ENCODE data around the gene PFDN4.

DNA sequence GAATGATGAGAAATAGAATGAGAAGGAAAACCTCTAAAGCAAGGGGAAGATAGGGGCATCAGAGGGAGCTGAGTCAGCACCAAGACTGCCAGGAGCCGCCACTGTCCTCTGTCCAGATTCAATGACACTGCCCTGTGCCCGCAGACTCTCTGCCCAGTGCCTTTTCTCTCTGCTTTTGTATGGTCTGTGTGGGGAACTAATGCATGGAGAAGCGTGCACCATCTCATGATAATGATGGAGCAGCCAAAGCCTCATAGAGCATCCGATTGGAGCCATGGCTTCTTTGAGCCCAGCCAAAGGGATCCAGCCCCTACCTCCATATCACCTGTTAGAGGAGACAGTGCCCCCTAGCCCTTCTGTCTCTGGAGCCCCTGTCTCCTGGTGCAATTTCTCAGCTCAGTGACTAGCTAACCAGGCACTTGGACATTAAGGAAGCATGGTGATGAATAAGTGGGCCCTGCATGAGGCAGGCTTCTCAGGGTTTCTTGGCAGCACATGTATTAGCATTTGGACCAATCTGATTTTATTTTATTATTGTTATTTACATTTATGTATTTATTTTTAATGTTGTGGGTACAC is 6.5 kb upstream of the PFDN4 start:
- TF ChIP-seq POLR2A (IDR thresholded peaks at IDR 0.05) (no peak), POLR2AphosphoS5 (IDR thresholded peaks at IDR 0.05) (no peak)
- TF ChIP-seq, protein P1, sequence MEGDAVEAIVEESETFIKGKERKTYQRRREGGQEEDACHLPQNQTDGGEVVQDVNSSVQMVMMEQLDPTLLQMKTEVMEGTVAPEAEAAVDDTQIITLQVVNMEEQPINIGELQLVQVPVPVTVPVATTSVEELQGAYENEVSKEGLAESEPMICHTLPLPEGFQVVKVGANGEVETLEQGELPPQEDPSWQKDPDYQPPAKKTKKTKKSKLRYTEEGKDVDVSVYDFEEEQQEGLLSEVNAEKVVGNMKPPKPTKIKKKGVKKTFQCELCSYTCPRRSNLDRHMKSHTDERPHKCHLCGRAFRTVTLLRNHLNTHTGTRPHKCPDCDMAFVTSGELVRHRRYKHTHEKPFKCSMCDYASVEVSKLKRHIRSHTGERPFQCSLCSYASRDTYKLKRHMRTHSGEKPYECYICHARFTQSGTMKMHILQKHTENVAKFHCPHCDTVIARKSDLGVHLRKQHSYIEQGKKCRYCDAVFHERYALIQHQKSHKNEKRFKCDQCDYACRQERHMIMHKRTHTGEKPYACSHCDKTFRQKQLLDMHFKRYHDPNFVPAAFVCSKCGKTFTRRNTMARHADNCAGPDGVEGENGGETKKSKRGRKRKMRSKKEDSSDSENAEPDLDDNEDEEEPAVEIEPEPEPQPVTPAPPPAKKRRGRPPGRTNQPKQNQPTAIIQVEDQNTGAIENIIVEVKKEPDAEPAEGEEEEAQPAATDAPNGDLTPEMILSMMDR (IDR thresholded peaks at IDR 0.05) = no peak

All from breast epithelium (tissue), 3 donors.